Measurements from ENCODE around the gene APH1B.

- no peak for TF ChIP-seq REST (IDR thresholded peaks at IDR 0.05)
- no peak for TF ChIP-seq SP1 (IDR thresholded peaks at IDR 0.05)
- TF ChIP-seq GABPA (IDR thresholded peaks at IDR 0.05 in 1 of 2, conservative IDR thresholded peaks at IDR 0.05 in 1 of 2), result no peak
- no peak for TF ChIP-seq RAD21 (IDR thresholded peaks at IDR 0.05)
- TF ChIP-seq FOXA1 (IDR thresholded peaks at IDR 0.05), result no peak
- TF ChIP-seq CTCF (IDR thresholded peaks at IDR 0.05; ENCODE audit: low read depth, low read length, missing input control), result no peak
- TF ChIP-seq ATF3 (IDR thresholded peaks at IDR 0.05), result no peak
Observed at GRCh38 chr15:63291507-63291906, 14.1 kb downstream of the APH1B start.
